C4-2B (cell line): ENCODE results near the gene ERC2.

Source experiments
- ZFX ChIP-seq: fragments of 450-650 bp; IDR thresholded peaks from 2 replicates; pipeline ENCODE4 v1.6.1; 2017
- TF ChIP-seq, protein P1 (sequence below): fragments of 450-650 bp; conservative IDR thresholded peaks from 2 replicates; pipeline ENCODE4 v1.5.1; 2017; ENCODE audit warnings: mild to moderate bottlenecking

DNA sequence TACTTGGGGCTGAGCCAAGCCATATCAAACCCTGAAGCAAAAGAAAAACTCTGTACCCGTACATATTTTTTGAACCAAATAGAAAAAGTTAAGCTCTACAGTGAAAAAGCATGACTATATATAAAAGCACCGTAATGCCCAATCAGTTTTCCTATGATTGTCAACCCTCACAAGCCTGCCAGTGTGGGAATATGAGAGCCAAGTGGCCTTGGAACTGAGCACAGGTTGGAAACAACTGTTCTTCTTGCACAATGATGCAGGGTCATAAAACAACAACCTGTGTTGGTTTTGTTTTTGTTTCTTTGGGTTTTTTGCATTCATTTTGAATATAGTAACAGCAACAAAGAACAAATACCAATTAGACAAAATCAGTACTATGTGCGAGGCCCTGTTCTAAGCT is 3.5 kb upstream of the ERC2 start:
- TF ChIP-seq, protein P1, sequence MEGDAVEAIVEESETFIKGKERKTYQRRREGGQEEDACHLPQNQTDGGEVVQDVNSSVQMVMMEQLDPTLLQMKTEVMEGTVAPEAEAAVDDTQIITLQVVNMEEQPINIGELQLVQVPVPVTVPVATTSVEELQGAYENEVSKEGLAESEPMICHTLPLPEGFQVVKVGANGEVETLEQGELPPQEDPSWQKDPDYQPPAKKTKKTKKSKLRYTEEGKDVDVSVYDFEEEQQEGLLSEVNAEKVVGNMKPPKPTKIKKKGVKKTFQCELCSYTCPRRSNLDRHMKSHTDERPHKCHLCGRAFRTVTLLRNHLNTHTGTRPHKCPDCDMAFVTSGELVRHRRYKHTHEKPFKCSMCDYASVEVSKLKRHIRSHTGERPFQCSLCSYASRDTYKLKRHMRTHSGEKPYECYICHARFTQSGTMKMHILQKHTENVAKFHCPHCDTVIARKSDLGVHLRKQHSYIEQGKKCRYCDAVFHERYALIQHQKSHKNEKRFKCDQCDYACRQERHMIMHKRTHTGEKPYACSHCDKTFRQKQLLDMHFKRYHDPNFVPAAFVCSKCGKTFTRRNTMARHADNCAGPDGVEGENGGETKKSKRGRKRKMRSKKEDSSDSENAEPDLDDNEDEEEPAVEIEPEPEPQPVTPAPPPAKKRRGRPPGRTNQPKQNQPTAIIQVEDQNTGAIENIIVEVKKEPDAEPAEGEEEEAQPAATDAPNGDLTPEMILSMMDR = no peak
- TF ChIP-seq ZFX = no peak
